Measurements from ENCODE around the gene PCBP3. TPM values are rescaled to one million over a fixed set of nuclear protein-coding genes. Genes with fewer than 3 reads are reported as not detected.

PCBP3 gene
- total RNA-seq, 1 experiment from 2014 or later: 24.1 TPM

DNA sequence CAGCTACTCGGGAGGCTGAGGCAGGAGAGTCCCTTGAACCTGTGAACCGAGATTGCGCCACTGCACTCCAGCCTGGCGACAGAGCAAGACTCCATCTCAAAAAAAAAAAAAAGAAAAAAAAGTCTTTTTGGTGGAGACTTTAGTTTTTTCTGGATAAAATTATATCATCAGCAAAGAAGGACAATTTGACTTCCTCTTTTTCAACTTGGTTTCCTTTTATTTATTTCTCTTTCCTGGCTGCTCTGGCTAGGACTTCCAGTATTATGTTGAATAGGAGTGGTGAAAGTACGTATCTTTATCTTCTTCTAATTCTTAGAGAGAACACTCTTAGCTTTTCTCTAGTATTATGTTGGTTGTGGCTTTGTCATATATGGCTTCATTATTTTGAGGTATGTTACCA lies 130.8 kb downstream of the PCBP3 start:
- DNase-seq (ENCODE audit: extremely low read depth, low read depth): no peak

DNA sequence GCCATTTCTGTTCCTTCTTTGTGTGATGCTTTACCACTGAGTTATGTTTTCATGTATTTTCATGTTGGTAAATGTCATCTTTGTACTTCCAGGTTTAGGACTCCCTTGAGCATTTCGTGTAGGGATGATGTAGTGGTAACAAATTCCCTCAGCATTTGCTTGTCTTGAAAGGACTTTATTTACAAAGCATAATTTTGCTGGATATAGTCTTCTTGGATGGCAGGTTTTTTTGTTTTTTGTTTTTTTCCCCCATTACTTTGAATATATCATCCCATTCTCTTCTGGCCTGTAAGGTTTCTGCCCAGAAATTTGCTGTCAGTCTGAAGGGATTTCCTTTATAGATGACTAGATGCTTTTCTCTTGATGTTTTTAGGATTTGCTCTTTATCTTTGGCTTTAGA lies 133.4 kb downstream of the PCBP3 start:
- DNase-seq (ENCODE audit: extremely low read depth, low read depth): no peak

DNA sequence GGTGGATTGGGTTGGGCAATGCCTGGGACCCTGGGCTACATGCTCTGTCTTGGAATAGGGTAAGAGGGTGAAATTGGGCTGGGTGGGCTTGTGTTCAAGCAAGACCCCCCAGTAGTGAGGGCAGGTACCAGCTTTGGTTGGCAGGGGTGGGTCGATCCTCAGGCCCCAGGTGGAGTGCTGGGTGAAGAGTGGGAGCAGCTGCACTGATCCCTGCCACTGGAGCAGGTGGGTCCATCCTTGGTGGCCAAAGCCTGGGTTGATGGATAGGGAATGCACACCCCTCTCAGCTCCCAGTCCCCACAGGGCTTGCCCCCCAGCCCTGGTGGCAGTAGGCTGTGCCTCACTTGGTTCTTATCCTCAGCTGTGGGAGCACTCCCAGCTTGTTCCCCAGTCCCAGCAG lies 135.2 kb downstream of the PCBP3 start:
- DNase-seq (ENCODE audit: extremely low read depth, low read depth): no peak

GRCh38 chr21:45779226-45779625 lies 135.7 kb downstream of the PCBP3 start:
- no peak for DNase-seq (ENCODE audit: extremely low read depth, low read depth)

GRCh38 chr21:45780647-45781046 lies 137.1 kb downstream of the PCBP3 start:
- DNase-seq (ENCODE audit: extremely low read depth, low read depth): no peak

- no peak for DNase-seq (ENCODE audit: extremely low read depth, low read depth)
These were observed 138.2 kb downstream of the PCBP3 start for GRCh38 chr21:45781741-45782140.

DNA sequence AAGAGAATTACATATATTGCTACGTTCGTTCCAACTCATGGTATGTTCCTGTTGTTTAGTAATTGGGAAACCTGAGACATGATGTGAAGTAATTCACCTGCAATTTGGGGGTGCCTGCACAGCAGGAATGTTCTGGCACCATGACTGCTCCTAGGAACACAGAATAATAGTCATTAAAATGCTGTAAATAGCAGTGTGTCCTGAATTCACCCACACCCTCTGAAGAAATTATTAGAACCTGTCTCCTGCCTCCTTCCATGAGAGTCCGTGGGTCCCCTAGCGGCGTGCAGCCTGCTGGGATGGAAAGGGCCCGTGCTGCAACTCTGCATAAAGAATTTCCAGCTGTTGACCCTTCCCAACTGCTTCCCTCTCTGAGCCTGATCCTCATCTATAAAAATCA lies 143.1 kb downstream of the PCBP3 start:
- no peak for DNase-seq (ENCODE audit: extremely low read depth, low read depth)

- no peak for DNase-seq (ENCODE audit: extremely low read depth, low read depth)
These were observed 143.8 kb downstream of the PCBP3 start for GRCh38 chr21:45787371-45787770.

GRCh38 chr21:45788198-45788597 lies 144.7 kb downstream of the PCBP3 start:
- DNase-seq (ENCODE audit: extremely low read depth, low read depth): no peak

GRCh38 chr21:45788637-45789506 lies 145.3 kb downstream of the PCBP3 start:
- no peak for DNase-seq (ENCODE audit: extremely low read depth, low read depth)

DNA sequence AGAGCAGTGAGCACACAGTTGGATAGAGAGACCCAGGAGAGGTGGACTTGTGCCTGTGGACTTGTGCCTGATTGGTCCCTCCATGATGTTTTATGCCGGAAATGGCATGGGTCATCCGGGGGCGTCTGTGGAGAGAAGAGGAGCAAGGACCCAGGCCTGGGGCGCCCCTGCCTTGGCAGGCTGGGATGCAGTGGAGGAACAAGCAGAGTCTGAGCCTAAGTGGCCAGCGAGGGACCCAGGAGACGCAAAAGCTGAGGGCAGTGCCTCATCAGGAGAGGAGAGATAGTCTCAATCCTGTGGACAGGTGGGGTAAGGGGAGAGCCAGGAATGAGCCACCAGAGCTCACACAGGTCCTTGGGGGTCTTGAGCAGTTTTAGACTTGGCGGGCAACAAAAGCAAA lies 146.9 kb downstream of the PCBP3 start:
- DNase-seq (ENCODE audit: extremely low read depth, low read depth): no peak

DNA sequence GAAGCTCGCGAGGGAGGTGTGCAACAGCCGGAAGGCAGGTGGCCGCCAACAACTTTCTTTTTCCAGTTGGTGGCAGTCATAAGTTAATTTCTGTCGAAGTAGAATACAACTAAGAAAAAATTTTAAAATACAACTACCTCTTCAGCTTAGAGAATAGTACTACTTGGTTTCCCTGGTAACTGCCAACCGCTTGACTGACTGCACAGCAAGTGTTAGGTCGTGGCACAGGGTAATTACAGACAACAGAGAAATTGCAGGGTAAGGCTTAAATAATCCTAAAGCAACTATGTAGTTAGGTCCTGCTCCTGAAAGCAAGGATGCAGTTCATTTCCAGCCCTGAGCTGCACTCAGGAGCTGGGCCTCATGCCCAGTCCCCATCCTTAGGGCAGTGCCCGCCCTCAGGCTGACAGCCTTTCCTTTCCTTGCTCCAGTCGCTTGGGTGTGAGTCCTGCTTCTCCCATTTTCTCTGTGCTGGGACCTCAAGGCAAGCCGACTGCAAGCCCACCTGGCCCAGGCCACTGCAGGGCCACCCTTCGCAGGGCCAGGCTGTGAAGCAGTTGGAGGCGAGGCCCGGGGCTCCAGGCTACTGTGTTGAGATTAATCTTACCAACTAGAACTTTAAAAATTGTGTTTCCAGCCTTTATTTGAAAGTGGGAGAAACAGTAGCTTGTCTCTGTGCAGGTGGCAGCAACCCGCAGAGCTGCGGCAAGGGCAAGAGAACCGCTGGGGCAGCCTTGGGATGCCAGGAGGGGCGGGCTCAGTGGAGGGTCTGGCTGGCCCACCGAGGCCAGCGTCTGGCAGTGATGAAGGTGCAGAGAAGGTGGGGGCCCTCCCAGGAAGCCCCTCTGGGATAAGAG lies 148.3 kb downstream of the PCBP3 start:
- DNase-seq (ENCODE audit: extremely low read depth, low read depth): no peak

DNA sequence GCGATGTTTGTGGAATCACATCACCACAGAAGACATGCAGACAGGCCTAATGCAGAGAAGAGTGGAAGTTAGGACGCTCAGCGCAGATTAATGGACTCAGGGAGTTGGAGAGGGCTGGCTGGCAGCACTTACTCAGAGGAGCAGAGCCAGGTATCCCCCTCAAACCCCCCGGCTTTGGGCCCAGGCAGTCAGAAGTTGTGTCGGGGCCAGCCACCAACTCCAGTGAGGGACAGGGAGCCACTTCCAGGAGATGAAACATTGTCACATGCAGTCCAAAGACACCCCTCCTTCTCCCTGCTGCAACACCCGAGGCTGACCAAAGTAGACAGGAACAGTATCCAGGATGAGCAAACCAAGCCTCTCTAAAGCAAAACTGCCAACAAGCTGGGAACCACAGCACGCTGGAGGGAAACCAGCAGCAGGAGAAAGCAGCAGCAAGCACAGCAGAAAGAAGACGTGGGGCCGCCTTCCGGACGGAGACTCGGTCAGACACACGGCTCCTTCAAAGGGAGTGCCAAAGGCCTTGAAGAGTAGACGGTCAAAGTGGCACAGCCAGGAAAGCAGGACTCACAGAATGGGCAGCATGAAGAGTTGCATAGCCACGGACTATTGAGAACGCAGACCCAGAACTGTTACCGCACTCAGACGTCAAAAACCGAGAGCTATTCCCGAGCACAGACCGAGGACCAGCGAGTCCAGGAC lies 149.3 kb downstream of the PCBP3 start:
- no peak for DNase-seq (ENCODE audit: extremely low read depth, low read depth)

- no peak for DNase-seq (ENCODE audit: extremely low read depth, low read depth)
These were observed 150.5 kb downstream of the PCBP3 start for GRCh38 chr21:45794027-45794426.

- DNase-seq (ENCODE audit: extremely low read depth, low read depth): no peak
These were observed 152.5 kb downstream of the PCBP3 start for GRCh38 chr21:45796003-45796402.

DNA sequence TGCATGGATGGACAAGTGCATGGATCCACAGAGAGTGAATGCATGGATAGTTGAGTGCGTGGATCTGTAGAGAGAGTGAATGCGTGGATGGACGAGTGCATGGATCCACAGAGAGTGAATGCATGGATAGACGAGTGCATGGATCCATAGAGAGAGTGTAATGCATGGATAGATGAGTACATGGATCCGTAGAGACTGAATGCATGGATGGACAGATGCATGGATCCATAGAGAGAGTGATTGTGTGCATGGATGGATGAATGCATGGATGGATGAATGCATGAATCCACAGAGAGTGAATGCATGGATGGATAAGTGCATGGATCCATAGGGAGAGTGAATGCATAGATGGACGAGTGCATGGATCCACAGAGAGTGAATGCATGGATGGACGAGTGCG lies 153.8 kb downstream of the PCBP3 start:
- no peak for DNase-seq (ENCODE audit: extremely low read depth, low read depth)

DNA sequence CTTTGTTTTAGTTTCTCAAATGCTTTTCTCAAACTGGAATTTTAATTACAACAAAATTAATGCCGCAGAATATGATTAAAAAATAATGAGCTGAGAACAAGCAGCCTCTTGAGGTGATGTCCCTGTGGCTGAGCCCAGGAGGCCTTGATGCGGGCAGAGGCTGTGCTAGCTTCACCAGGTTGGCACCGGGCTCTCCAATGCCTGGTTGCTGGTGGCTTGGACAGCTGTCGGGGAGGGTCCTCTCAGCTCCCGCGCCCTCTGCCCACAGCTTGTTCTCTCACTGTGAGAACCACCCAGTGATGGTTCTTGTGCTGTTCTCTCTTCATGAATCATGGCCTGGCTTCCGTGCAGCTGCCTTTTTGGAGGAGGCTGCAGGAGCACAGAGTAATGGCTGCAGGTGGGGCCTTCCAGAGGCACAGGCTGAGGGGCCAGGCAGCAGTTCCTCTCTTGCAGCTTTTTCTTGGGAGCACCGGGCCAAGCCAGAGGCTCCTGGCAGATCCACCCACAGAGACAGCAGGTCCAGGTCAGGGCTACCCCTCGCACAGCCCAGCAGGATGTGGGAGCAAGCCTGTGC lies 156.3 kb downstream of the PCBP3 start:
- no peak for DNase-seq (ENCODE audit: extremely low read depth, low read depth)

DNA sequence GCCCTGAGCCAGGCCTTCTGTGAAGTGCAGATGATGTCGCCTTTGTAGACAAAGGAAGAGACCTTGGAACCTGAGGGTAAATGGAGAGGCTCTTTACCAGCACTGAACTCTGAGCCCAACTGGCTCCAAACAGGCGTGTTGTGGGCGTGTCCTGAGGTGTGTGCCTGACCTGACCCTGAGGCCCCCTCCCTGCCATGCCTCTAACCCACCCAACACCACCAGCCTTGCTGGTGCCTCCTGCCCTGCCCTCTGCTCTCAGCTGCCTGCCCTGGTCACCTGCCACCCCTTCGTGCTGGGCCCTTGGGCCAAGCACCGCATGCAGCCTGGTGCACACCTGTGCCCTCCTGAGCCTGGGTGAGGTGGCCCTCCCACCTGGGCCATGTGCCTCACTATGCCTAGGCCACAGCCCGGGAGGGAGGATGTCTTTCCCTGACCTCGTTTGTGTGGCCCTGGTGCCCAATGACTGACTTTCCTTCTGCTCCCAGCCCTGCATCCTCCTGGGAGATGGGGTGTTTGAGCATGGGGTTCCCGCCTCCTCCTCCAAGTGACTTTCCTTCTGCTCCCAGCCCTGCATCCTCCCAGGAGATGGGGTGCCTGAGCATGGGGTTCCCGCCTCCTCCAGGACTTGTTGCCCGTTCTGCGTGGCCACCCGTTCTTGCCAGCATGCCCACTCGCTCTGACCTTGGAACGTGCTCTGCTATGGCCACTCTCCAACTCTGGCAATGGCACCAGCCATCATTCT lies 157.0 kb downstream of the PCBP3 start:
- DNase-seq (ENCODE audit: extremely low read depth, low read depth): no peak

GRCh38 chr21:45801129-45801964 lies 157.8 kb downstream of the PCBP3 start:
- no peak for DNase-seq (ENCODE audit: extremely low read depth, low read depth)

All from NCI-H460 (cell line).